Immature natural killer cell (primary cell): ENCODE measurements around the gene NDUFAB1. TPM values are rescaled to one million over a fixed set of nuclear protein-coding genes. Genes with fewer than 3 reads are reported as not detected.

Source experiments
- DNase-seq, 3 donors: peaks; one replicate each; pipeline ENCODE4 v3.0.0; 2022; ENCODE audit warnings: mixed read lengths in 1 of 3
- H3K27ac Mint-ChIP-seq, 6 donors: one replicate each; pipeline ENCODE4 v1.8.0; 2020; ENCODE audit warnings: mixed read lengths in 6 of 6, mild to moderate bottlenecking in 5 of 6, inconsistent platforms in 4 of 6, moderate library complexity in 3 of 6
- H3K27me3 Mint-ChIP-seq, 3 donors: one replicate each; pipeline ENCODE4 v1.8.0; 2020 to 2021; ENCODE audit warnings: low read depth in 3 of 3, mild to moderate bottlenecking in 3 of 3, mixed read lengths in 3 of 3, moderate library complexity in 3 of 3, inconsistent platforms in 1 of 3
- H3K36me3 Mint-ChIP-seq, 3 donors: one replicate each; pipeline ENCODE4 v1.8.0; 2020; ENCODE audit warnings: mixed read lengths in 3 of 3, inconsistent platforms in 2 of 3, mild to moderate bottlenecking in 2 of 3
- H3K4me1 Mint-ChIP-seq, 2 donors: one replicate each; pipeline ENCODE4 v1.8.0; 2020; ENCODE audit warnings: inconsistent platforms in 2 of 2, mild to moderate bottlenecking in 2 of 2, mixed read lengths in 2 of 2, moderate library complexity in 1 of 2
- H3K4me3 Mint-ChIP-seq, 5 donors: one replicate each; pipeline ENCODE4 v1.8.0; 2020; ENCODE audit warnings: mild to moderate bottlenecking in 5 of 5, mixed read lengths in 5 of 5, inconsistent platforms in 3 of 5, moderate library complexity in 3 of 5
- H3K9me3 Mint-ChIP-seq, 6 donors: one replicate each; pipeline ENCODE4 v1.8.0; 2020; ENCODE audit warnings: mild to moderate bottlenecking in 6 of 6, mixed read lengths in 6 of 6, inconsistent platforms in 4 of 6, moderate library complexity in 3 of 6
- polyA plus RNA-seq, 3 donors: library from polyadenylated mRNA; unstranded; fragments of 300-500 nt; fragmentation: Illumina TruSeq; gene quantifications; one replicate each; pipeline ENCODE4 v1.2.3, GENCODE V29; 2021

The NDUFAB1 gene
- polyA plus RNA-seq, 3 donors from 2014 or later = 182 to 257 (median 231) TPM

DNA sequence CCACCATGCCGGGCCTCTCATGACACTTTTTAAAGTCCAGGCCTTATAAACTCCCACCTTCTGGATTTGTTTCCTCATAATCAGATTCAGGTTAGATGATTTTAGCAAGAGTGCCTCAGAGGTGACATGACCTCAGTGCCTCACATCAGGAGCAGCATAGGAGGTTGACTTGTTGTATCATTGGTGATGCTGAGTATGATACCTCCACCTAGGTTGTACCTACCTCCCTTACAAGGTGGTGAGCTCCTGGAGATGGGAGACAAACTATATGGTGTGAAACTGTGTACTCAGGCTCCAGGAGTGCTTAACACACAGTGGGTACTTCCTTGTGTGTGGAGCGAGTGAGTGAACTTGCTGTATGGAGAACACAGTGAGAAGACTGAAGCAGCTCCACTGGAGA lies 18.6 kb downstream of the NDUFAB1 start:
- DNase-seq = no peak
- H3K9me3 Mint-ChIP-seq = no peaks in the 10 kb centered on the region
- no peak overlapping the region for H3K27ac Mint-ChIP-seq
- peaks cover 7 to 20% (median 13%) of the 10 kb centered on the region in 3 donors for H3K36me3 Mint-ChIP-seq
- no peaks in the 10 kb centered on the region for H3K4me1 Mint-ChIP-seq
- no peaks in the 10 kb centered on the region for H3K27me3 Mint-ChIP-seq
- no peak overlapping the region for H3K4me3 Mint-ChIP-seq

GRCh38 chr16:23575834-23576233 lies 20.3 kb downstream of the NDUFAB1 start:
- H3K36me3 Mint-ChIP-seq = peaks cover 7 to 18% (median 18%) of the 10 kb centered on the region in 3 donors
- H3K4me1 Mint-ChIP-seq = no peaks in the 10 kb centered on the region
- no peaks in the 10 kb centered on the region for H3K9me3 Mint-ChIP-seq
- no peak overlapping the region for H3K27ac Mint-ChIP-seq
- H3K4me3 Mint-ChIP-seq = no peak overlapping the region
- DNase-seq = no peak
- H3K27me3 Mint-ChIP-seq = peaks cover 0 to 2% (median 1%) of the 10 kb centered on the region in 3 donors

DNA sequence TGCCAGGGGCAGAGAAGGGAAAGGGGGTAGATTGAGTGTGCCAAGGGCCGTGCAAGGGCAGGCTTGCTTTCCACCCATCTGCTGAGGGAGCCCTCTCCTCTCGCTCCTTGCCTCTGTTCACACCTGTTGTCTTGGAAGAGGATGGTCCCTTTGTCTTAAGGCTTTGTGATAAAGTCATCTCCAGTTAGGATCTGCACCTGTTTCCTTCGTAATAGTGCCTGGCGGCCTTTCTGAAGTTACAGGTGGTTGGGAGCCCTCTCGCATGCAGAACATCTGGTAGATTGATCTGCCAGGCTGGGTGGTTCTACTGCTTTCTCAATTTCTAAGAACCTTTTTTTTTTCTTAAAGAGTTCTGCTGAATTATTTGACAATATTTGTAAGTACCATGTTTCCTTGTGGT lies 22.3 kb downstream of the NDUFAB1 start:
- H3K36me3 Mint-ChIP-seq = peaks cover 3 to 18% (median 16%) of the 10 kb centered on the region in 3 donors
- no peak overlapping the region for H3K4me3 Mint-ChIP-seq
- DNase-seq = no peak
- H3K27ac Mint-ChIP-seq = peak overlapping the region in 1 of 6 donors; percentile 41
- no peaks in the 10 kb centered on the region for H3K4me1 Mint-ChIP-seq
- H3K9me3 Mint-ChIP-seq = no peaks in the 10 kb centered on the region
- H3K27me3 Mint-ChIP-seq = peaks cover 0 to 2% (median 1%) of the 10 kb centered on the region in 3 donors

GRCh38 chr16:23572394-23572793 lies 23.7 kb downstream of the NDUFAB1 start:
- no peak for DNase-seq

GRCh38 chr16:23571895-23572294 lies 24.2 kb downstream of the NDUFAB1 start:
- Mint-ChIP-seq H3K36me3 (peaks cover 7 to 25% (median 23%) of the 10 kb centered on the region in 3 donors), H3K27ac (no peak overlapping the region), H3K4me3 (no peak overlapping the region), H3K4me1 (no peaks in the 10 kb centered on the region), H3K9me3 (no peaks in the 10 kb centered on the region), H3K27me3 (peaks cover 0 to 4% (median 1%) of the 10 kb centered on the region in 3 donors)
- no peak for DNase-seq

More at GRCh38 chr16:23572394-23572793, 23.7 kb downstream of the NDUFAB1 start:
- H3K4me3 Mint-ChIP-seq = no peak overlapping the region
- peaks cover 3 to 20% (median 19%) of the 10 kb centered on the region in 3 donors for H3K36me3 Mint-ChIP-seq
- H3K27me3 Mint-ChIP-seq = peaks cover 0 to 2% (median 1%) of the 10 kb centered on the region in 3 donors
- H3K4me1 Mint-ChIP-seq = no peaks in the 10 kb centered on the region
- no peaks in the 10 kb centered on the region for H3K9me3 Mint-ChIP-seq
- no peak overlapping the region for H3K27ac Mint-ChIP-seq

GRCh38 chr16:23570992-23571632 lies 25.0 kb downstream of the NDUFAB1 start:
- DNase-seq = no peak
- Mint-ChIP-seq H3K27me3 (peaks cover 0 to 5% (median 1%) of the 10 kb centered on the region in 3 donors), H3K4me1 (no peaks in the 10 kb centered on the region), H3K36me3 (peaks cover 7 to 29% (median 27%) of the 10 kb centered on the region in 3 donors), H3K4me3 (no peak overlapping the region), H3K9me3 (no peaks in the 10 kb centered on the region), H3K27ac (peak overlapping the region in 1 of 6 donors; percentile 80)

DNA sequence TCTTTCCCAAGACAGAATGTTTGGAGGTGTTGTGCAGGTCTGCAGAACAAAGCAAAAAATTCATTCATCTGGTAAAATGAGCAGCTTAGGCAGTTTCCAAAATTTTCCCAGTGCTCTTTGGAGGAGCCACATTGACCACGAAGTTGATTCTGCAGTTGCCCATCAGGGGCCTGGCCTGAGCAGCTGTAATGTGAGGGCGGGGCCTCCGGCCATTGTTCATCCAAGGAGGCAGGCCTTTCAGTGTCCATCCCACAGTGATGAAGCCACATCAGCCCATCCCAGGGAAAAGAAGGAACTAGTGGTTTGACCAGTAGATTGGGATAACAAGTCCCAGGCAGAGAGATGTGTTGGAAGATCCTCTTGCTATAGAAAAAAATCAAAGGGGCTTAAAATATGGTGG lies 28.5 kb downstream of the NDUFAB1 start:
- peaks cover 17 to 47% (median 44%) of the 10 kb centered on the region in 3 donors for H3K36me3 Mint-ChIP-seq
- H3K27ac Mint-ChIP-seq = no peak overlapping the region
- no peaks in the 10 kb centered on the region for H3K4me1 Mint-ChIP-seq
- no peak overlapping the region for H3K4me3 Mint-ChIP-seq
- peaks cover 0 to 7% (median 1%) of the 10 kb centered on the region in 3 donors for H3K27me3 Mint-ChIP-seq
- H3K9me3 Mint-ChIP-seq = no peaks in the 10 kb centered on the region
- no peak for DNase-seq

DNA sequence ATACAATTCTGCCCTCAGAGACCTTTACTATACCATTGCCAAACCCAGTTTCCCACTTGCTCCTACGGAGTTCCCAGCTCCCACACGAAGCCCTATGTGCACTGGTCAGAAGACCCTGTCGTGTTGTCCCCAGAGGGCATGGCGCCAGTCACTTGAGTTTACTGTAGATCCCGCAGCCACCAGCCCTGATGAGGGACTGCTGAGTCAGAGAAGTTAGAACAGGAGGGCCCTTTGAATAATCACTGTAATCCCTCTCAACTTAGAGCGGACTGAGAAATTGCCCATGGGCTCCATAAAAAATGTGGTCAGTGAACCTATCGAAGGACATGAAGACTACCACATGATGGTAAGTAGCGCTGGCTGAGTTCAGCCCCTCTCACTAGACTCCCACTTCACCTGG lies 29.4 kb downstream of the NDUFAB1 start:
- no peak overlapping the region for H3K4me3 Mint-ChIP-seq
- H3K9me3 Mint-ChIP-seq = no peaks in the 10 kb centered on the region
- H3K27me3 Mint-ChIP-seq = peaks cover 0 to 7% (median 1%) of the 10 kb centered on the region in 3 donors
- H3K4me1 Mint-ChIP-seq = no peaks in the 10 kb centered on the region
- no peak overlapping the region for H3K27ac Mint-ChIP-seq
- no peak for DNase-seq
- H3K36me3 Mint-ChIP-seq = peaks cover 17 to 44% (median 43%) of the 10 kb centered on the region in 3 donors

GRCh38 chr16:23564575-23565363 lies 31.3 kb downstream of the NDUFAB1 start:
- no peak for DNase-seq
- Mint-ChIP-seq H3K4me1 (peaks cover 3 to 10% of the 10 kb centered on the region in 2 donors), H3K9me3 (no peaks in the 10 kb centered on the region), H3K27me3 (peaks cover 0 to 5% (median 0%) of the 10 kb centered on the region in 3 donors), H3K4me3 (no peak overlapping the region), H3K36me3 (peaks cover 17 to 36% (median 32%) of the 10 kb centered on the region in 3 donors), H3K27ac (no peak overlapping the region)

DNA sequence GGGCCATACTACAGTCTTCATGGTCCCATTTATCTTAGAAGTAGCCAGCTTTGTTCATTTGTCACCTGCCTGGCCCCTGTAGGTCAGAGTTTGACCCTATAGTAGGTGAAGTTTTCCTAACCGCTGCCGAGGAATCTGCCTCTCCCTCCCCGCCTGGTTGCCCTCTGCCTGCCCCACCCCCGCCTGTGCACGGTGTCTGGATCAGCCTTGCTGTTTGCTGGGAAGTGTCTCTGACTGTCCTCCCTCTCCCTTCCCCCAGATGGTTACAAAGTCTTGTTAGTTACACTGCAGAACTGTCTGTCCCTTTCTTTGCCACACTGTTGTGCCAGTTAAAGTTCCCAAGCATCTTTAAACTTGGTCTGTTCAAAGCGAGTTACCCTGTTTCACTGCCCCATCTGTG lies 32.9 kb downstream of the NDUFAB1 start:
- H3K27ac Mint-ChIP-seq = peak overlapping the region in 1 of 6 donors; percentile 55
- no peak for DNase-seq
- H3K4me3 Mint-ChIP-seq = no peak overlapping the region
- no peaks in the 10 kb centered on the region for H3K9me3 Mint-ChIP-seq
- peaks cover 0 to 5% (median 2%) of the 10 kb centered on the region in 3 donors for H3K27me3 Mint-ChIP-seq
- H3K4me1 Mint-ChIP-seq = peaks cover 17 to 25% of the 10 kb centered on the region in 2 donors
- peaks cover 17 to 32% (median 29%) of the 10 kb centered on the region in 3 donors for H3K36me3 Mint-ChIP-seq

GRCh38 chr16:23562505-23562904 lies 33.6 kb downstream of the NDUFAB1 start:
- H3K27me3 Mint-ChIP-seq = peaks cover under 1 to 6% (median 4%) of the 10 kb centered on the region in 3 donors
- H3K9me3 Mint-ChIP-seq = no peaks in the 10 kb centered on the region
- H3K36me3 Mint-ChIP-seq = peaks cover 17 to 29% (median 29%) of the 10 kb centered on the region in 3 donors
- no peak overlapping the region for H3K4me3 Mint-ChIP-seq
- no peak overlapping the region for H3K27ac Mint-ChIP-seq
- no peak for DNase-seq
- H3K4me1 Mint-ChIP-seq = peaks cover 17 to 25% of the 10 kb centered on the region in 2 donors

DNA sequence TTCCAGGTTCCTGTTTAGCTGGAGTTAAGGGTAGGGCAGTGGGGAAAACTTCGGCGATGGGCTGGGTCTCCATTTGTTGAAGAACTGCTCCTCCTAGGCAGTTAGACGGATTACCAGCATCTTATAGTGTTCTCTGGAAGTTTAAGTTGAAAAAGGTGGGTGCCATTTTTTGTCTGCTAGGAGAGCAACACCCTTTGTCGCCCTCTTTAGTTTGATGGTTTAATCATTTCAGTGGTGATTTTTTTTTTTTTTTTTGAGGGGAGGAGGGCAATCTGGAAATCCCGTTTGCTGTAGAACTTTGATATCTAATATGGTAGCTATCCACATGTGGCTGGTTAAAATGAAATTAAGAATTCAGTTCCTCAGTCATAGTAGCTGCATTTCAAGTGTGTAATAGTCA lies 34.5 kb downstream of the NDUFAB1 start:
- no peak for DNase-seq
- peaks cover 4 to 10% (median 6%) of the 10 kb centered on the region in 3 donors for H3K27me3 Mint-ChIP-seq
- no peaks in the 10 kb centered on the region for H3K9me3 Mint-ChIP-seq
- no peak overlapping the region for H3K27ac Mint-ChIP-seq
- H3K36me3 Mint-ChIP-seq = peaks cover 13 to 21% (median 20%) of the 10 kb centered on the region in 3 donors
- H3K4me1 Mint-ChIP-seq = peaks cover 23 to 32% of the 10 kb centered on the region in 2 donors
- no peak overlapping the region for H3K4me3 Mint-ChIP-seq

GRCh38 chr16:23557779-23558702 lies 38.1 kb downstream of the NDUFAB1 start:
- Mint-ChIP-seq H3K9me3 (no peaks in the 10 kb centered on the region), H3K27ac (peak overlapping the region; percentile 87 to 96 (median 92)), H3K36me3 (peaks cover 0 to 3% (median 0%) of the 10 kb centered on the region in 3 donors), H3K4me1 (peaks cover 28 to 38% of the 10 kb centered on the region in 2 donors), H3K27me3 (peaks cover 4 to 13% (median 6%) of the 10 kb centered on the region in 3 donors), H3K4me3 (peak overlapping the region; percentile 90 to 92 (median 92))
- DNase-seq = peak in 1 of 3 donors; percentile 3
